CD4-positive, alpha-beta T cell treated with Interleukin-6 for 4 hours (primary cell): Measurements from ENCODE around the gene NELL2.
"Not testable (repeated sequence)": the region's sequence is repeated elsewhere in the genome, so short reads cannot be mapped to it uniquely, and the experiment has no call there.

Experiments
- DNase-seq: peaks from one replicate; pipeline ENCODE4 v3.0.0-alpha.2; 2020; ENCODE audit warnings: mixed read lengths

Gene NELL2

DNA sequence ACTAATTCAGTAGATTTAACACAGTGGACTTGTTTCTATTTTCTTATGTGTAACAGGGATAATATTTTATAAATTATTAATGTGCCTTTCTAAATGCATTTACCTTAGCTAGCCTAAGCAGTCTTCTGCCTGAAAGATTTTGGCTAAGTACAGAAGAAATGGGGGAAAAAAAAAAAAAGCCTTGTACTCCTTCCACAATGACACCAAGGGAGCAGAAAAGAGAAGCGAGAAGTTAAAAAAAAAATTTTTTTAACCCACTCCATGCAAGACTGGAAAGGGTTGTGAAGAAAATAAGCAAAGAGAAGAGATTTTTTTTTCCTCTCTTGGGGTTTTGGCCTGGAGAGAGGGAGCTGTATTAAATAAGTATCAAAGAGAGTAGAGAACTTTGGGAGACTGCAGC lies 28.7 kb downstream of the NELL2 start:
- no peak for DNase-seq

DNA sequence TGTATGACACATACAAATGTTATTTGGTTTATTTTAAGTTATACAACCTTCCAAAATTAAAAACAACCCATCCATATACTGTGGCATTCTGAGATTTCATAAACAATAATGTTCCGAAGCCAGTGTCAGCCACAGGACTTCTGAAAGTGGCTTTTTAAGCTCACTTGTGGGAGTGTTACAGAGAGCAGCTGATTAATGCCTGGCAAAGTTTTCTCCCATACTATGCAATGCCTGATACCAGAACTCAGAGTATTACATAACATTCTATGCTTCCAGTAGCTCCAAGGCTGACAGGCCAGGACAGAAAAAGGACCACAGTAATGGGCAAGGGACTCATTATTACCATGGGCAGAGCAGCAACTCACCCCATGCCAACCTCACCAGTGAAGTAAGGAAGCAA lies 29.3 kb downstream of the NELL2 start:
- no peak for DNase-seq

DNA sequence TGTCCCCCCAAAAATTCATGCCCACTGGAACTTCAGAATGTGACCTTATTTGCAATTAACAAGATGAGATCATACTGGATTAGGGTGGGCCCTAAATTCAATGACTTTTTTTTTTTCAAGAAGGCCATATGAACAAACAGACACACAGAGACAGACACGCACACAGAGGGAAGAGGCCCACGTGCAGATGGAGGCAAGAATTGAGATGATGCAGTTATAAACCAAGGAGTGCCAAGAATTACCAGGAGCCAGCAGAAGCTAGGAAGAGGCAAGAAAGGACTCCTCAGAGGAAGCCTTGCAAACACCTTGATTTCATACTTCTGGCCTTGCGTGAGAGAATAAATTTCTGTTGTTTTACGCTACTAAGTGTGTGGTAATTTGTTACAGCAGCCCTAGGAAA lies 33.4 kb downstream of the NELL2 start:
- no peak for DNase-seq

DNA sequence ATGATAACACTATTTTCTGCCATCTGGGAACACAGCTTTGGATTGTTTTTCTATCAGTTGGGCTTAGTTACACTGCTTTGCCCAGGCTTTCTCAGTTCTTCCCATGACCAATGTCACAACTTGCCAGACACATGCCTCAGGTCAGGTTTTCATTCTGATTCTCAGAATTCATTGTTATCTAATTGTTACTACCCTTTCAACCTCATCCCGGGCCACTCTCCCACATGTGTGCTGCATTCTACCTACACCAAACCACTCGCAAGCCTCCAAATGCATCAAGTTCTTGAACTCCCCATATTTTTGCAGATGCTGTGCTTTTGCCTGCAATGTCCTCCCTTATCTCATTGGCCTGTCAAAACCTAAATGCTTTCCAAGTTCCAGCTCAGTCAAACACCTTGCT lies 36.3 kb downstream of the NELL2 start:
- DNase-seq = no peak

DNA sequence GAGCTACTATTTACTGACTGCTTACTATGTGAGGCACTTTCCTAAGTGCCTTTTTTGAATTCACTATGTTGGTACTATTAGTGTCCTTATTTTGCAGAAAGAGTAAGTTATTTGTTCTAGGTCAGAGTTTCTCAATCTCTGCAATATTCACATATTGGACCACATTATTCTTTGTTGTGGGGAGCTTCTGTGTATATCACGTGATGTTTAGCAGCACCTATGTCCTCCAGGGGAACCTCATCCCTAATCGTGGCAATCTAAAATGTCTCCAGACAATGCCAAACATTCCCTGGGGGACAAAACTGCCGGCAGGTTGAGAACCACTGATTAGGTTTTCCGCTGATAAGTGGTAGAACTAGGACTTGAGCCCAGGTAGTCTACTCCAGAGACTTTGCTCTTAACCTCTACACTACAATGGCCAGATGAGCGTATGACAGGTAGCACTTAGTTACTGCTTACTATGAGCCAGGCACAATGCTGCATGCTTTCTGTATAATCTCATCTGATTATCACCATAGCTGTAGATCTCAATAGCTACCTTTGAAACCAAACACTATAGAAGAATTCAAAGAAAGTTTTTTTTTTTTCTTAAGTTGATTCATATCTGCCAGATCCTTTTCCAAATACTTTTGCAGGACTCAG lies 38.9 kb downstream of the NELL2 start:
- no peak for DNase-seq

DNA sequence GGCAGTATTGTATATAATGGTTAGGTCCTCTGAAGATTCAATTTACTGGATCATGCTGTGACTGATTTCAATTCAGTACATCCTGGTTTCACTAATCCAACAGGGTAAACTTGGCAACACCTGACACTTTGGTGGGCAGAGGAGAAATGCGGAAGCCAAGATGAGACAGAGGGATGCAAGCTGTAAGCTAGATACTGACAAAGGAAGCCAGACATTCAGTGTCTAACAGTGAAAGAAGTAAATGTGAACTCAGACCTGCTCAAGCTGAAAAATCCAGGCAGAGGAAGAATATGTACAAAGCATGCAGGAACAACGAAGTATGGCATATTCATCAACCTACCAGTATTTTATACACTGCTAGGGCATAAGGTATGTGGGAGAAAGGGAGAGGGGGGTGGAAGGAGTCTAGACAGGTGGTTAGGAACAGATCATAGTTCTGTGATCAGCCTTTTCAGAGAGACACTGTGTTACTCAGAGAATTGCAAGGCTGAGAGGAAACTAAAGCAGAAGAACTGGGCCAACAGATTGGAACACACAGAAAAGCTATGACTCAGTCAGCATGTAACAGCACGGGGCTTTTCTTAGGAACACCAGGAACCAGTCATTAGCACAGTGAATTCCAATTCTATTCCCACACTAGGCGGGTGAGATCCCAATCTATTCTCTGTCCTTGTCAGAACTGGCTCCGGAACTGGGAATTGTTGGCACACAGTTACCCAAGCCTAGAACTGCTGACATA lies 40.3 kb downstream of the NELL2 start:
- peak; percentile 47 for DNase-seq

DNA sequence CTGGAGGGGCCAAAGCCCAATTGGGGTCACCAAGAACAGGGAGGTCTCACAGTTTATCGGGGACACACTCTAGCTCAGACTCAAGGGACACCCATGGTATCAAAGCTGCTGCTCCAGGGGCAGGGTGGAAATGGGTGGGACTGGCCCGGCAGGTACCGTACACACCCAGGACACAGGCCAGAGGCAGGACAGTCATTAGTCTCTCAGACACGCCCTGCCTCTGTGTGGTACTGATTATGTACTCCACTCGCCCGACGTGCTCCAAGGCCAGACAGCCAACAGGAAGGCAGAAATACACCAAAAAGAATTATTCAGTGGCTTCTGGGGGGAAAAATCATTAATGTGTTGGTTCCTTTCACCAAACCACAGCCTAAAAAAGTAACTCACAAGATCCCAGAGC lies 41.1 kb downstream of the NELL2 start:
- not testable (repeated sequence) for DNase-seq

DNA sequence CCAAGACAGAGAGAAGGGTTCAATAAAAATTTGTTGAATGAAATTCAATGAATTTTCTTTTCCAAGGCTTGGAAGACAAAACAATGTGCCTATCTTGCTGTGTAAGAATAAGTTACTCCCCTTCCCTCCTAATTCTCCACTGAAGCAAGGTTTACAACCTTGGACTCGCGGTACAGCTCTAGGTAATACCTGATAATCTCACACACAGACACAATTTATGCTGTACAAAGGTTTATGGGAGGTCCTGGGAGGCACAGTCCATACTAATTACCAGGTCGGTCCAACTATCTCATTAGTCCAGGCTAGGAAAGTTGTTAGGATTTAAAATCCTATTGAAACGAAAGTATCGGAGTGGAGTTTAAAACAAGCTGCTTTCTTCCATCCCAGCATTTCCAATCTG lies 42.6 kb downstream of the NELL2 start:
- no peak for DNase-seq

DNA sequence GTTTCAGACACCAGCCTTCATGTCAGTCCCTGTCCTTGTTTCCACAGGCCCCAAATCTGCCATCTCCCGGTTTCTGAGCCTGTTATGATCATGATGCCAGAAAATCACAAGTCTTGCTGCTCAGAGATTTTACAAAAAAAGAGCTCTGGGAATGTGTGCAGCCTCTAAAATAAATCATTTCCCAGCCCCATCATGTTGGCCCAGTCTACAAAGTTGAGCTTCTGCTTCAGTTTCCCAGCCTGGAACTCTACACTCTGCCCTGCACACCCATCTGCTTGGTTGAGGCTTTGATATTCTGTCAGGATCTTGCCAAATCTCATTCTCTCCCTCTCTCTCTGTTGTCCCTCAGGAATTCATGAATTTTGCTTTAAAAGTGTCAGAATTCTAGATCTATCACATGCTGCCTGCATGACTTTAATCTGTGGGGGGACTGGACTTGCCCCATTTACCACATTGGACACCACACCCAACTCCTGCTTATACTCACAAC lies 45.5 kb downstream of the NELL2 start:
- no peak for DNase-seq

DNA sequence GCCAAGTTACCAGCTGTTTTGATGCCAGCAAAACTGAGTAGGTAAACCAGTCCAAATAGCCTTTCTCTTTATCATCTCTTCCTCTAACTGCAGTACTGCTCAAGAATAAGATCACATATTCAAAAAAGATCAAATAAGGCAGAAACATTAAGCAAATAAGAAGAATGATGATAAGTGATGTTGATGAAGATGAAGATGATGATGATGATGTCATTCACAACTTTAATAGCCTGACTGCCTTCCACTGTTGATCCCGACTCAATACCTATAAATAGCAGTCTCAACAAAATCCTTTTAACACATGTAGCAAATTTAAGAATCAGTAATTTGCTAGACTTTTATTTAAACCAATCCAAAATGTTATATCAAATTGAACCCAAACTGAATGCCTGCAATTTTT lies 47.1 kb downstream of the NELL2 start:
- DNase-seq = no peak

DNA sequence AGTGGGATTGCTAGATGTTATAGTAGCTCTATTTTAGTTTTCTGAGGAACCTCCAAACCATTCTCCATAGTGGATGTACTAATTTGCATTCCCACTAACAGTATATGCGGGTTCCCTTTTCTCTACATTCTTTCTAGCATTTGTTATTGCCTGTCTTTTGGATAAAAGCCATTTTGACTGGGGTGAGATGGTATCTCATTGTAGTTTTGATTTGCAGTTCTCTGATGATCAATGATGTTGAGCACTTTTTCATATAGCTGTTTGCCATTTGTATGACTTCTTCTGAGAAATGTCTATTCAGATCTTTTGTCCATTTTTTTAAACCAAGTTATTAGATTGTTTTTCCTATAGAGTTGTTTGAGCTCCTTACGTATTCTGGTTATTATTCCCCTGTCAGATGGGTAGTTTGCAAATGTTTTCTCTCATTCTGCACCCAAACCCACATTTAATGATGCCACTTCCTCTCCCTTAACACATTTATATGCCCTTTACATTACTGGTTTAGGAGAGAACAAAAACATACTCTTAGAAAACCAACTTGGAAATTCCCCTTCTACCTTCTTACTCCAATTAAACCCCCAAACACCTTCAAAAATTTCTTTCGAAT lies 48.2 kb downstream of the NELL2 start:
- DNase-seq = no peak

DNA sequence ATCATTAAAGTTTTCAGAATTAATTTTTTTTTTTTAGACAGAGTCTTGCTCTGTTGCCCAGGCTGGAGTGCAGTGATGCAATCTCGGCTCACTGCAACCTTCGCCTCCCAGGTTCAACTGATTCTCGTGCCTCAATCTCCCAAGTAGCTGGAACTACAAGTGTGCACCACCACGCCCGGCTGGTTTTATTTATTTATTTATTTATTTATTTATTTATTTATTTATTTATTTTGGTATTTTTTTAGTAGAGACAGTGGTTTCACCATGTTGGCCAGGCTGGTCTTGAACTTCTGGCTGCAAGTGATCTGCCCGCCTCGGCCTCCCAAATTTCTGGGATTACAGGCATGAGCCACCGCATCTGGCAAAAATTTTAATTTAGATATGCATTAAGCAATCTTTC lies 54.4 kb downstream of the NELL2 start:
- not testable (repeated sequence) for DNase-seq

DNA sequence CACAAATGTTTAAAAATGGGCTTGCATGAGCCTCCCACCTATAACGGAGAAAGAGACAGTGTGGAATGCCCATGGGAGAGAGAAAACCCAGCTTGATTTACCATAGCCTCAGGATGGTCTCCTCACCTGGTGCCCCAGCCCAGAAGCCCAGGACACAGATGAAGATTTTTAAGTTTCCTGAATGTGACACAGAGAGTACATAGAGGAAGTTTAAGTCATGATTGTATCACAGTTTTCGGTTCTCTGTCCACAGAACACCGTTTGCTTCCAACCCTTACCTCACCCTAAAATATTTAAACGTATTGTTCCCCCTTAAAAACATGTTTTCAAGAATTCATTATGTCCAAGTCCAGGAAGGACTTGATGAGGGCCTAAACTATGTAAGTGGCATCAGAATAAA lies 56.2 kb downstream of the NELL2 start:
- DNase-seq = no peak

DNA sequence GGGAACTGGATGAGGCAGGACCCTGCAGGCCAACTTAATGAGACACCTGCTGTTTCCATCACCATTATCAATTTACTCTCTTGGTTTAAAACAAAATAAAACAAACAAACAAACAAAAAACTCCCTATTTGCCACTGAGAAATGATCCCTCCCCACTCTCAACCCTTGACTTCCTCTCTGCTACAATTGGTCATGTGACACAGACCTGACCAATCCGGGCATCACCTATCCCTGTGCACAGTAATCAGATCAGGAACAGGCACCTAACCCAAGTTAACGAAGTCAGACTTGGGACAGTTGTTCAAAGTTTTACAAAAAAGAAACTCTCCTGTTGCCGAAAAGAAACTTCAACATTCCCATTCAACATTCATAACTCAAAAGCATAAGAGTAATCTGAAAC lies 58.4 kb downstream of the NELL2 start:
- DNase-seq = no peak

DNA sequence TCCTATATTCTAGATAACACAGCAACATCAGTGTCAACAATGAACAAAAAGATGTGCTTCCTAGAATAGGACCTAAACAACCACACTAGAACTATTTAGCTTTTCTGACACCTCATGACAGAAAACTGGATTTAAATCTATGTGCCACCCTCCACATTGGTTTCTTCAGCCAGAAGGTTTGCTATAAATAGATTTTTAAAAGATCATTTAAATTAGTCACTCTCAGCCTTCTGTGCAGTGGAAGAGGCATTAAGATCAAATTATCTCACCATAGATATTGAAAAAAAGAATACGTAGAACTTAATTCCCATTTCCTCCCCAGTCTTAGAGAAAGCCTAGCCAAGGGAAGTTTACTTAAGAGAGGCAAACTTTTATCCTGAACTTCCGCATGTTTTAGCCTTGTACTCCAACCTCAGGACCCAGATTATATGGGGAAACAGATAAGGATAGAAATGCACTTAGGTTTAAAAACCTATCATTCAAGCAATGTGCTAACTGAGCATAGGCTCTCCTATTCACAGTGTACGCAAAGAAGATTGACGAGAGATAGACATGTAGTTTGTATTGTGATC lies 59.6 kb downstream of the NELL2 start:
- DNase-seq = no peak

DNA sequence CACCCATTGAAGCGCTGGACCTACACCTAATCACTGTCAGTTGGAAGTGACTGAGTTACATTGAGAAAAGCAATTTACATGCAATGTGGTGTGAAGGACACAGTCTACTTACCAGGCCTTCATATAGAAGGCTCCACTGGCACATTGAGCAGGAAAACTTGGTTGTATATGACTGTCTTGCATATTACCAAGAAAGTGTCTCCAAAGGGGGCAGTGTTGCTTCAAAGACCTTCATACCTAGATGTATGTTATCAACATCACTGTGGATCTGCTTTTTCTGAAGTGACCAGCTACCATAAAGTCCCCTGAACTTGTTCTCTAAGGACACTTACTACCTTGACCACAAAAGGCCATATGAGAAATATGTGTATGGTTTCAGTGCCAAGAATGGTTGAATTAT lies 64.1 kb downstream of the NELL2 start:
- peak; percentile 69 for DNase-seq

DNA sequence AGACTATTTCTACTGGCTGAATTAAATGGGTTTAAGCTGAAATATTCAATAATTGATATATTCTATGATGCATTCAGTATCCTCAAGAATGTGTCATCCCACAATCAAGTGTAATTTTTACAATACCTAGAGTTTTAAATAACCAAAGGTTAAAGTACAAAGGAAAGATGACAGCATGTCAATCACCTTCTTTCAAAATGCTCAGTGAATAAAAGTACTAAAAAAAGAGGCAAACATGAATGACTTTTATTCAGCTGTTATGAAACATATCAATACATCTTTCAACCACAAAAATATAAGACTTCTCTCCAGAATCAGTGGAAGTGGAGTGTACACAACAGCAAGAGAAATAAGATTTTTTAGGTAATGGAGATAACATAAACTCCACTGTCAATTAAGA lies 72.0 kb downstream of the NELL2 start:
- DNase-seq = no peak

DNA sequence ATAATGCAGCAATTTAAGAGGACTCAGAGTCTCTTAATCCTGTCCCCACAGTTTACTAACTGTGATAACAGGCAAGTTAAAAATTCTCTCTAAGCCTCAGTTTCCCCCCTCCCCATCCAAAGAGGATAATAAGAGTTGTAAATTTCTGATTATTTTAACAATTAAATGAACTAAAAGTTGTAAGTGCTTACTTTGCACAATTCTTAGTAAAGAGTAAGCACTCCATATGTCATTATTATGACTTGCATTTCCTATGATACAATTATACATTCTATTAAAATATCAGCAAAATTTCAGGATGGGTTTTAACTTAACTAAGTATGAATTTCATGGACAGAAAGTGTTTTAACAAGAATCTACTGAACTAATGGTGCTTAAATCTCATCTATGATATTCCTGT lies 80.1 kb downstream of the NELL2 start:
- DNase-seq = no peak

DNA sequence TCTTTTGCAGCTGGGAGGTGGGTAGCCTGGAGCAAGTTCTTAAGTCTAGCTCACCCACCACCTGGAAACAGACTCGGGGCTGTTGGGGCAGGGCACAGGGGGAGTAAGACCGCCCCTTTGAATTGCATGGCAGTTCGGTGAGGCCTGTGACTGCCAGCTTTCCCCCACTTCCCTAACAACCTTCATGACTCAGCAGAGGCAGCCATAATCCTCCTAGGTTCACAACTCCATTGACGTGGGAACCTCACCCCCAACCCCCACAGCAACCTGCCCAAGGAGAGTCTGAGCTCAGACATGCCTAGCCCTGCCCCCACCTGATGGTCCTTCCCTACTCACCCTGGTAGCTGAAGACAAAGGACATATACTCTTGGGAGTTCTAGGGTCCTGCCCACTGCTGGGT lies 87.4 kb downstream of the NELL2 start:
- no peak for DNase-seq

DNA sequence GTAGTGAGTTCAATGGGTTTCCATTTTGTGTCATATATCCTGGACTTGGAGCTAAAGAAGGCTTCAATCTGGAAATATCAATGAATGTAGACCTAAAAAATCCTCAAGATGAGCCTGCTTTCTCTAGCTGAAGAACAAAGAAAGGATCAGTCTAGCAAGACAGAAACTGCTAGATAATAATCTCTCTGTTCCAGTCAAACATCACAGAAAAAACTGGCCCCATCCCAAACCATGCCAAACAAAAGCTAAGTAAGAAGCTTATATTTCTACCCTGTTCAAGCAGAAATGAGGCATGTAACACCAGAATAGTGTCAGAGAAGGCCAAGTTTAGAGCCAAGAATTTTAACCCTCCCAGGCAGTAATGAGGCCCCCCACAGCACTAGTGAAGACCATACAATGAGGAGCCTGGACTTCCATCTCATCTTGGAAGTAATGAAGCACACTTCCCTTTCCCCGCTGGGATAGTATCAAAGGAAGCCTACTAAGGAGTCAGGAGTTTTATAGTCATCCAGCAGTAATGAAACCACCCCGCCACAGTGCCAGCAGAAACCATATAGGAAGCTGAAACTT lies 95.8 kb downstream of the NELL2 start:
- DNase-seq = no peak

DNA sequence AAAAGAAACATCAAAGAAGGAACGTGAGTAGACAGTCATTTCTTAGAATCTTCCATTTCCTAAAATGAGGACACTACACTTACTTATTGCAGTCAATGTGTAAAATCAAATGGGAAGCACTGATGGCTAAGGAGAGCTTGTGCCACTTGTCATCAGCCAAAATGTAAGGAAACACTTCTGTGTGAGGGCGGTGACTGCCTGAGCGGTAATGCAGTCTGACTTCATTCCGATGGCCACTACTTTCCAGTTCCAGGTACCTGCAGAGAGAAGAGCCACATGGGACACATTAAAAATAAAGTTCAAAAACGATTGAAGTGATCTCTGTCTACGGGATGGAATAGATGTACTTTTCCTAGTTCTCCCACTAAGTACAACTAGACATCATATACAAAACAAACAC lies 96.3 kb downstream of the NELL2 start:
- no peak for DNase-seq

DNA sequence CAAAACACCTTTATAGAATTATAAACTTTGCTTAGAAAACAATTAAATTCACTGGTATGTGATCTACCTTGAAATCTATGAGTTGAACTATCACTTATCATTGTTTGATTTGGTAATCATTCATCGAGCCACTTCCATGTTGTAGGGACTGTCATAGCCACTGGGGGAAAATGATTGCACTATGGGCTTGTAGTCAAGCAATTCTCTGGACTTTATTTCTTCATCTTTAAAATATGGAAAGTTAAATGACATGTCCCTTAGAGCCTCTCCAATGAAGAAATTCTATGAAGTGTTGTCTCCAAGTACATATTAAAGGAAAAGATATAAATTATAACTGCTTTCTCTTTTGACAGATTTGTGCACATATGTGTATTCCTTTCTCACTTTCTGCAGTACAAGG lies 97.3 kb downstream of the NELL2 start:
- DNase-seq = no peak

DNA sequence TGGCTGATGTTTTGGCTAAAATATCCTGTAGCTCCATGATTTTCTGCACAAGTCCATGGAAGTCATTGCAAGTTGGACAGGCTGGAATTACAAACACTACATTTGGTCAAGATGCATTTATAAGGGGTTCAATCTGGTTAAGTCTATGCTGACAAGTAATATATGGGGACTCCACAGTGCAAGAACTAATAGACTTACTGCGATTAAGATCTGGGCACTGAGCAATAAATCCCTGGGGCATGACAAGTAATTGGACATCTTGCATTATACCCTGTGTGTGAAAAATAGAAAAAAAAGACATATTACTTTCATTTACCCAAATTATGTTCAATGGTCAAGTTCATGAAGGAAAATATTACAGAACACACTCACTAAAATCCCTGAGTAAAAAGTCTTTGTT lies 99.1 kb downstream of the NELL2 start:
- DNase-seq = no peak

DNA sequence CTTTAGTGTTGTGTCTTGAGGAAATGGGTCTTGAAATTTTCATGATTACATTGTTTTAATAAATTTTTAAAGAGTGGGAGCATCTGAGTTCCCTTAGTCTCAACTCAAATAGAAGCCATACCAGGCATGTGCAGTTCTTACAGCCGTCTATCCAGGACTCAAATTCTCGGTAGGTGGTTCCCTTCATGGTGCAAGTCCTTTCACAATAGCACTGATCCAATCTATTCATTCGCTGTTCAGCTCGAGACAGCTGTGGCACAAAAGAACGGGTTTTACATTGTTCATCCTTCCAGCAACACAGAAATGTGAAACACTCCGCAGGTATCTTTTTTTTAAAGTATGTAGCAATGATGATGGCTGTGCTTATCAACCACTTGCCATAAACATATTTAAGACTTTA lies 100.2 kb downstream of the NELL2 start:
- DNase-seq = no peak
